Small intestine (tissue), 7 donors: ENCODE measurements around the gene GSTO2. TPM values are rescaled to one million over a fixed set of nuclear protein-coding genes. Genes with fewer than 3 reads are reported as not detected.

Experiments used
- DNase-seq, 2 donors: peaks; one replicate each; pipeline versions ENCODE4 v3.0.0 to v3.0.0-alpha.2; 2013
- FAIRE-seq: peaks from 2 replicates; lab custom pipeline; 2012; peaks lifted over from hg19 to GRCh38; lab: Jason Lieb, UNC
- H3K27ac ChIP-seq, 3 donors: one replicate each; pipeline ENCODE4 v1.5.1; 2013; ENCODE audit warnings: low read length in 2 of 3, mild to moderate bottlenecking in 2 of 3, control low read depth in 1 of 3, inconsistent platforms in 1 of 3, low read depth in 1 of 3, moderate library complexity in 1 of 3
- H3K27me3 ChIP-seq, 3 donors: one replicate each; pipeline ENCODE4 v1.6.1; 2013; ENCODE audit warnings: low read length in 3 of 3, inconsistent platforms in 1 of 3; ENCODE audit not compliant: control insufficient read depth in 3 of 3, insufficient read depth in 3 of 3
- H3K36me3 ChIP-seq, 3 donors: one replicate each; pipeline ENCODE4 v1.6.1; 2013; ENCODE audit warnings: low read length in 3 of 3, inconsistent platforms in 1 of 3, low read depth in 1 of 3, mild to moderate bottlenecking in 1 of 3, moderate library complexity in 1 of 3; ENCODE audit not compliant: control insufficient read depth in 3 of 3, insufficient read depth in 2 of 3
- H3K4me1 ChIP-seq, 3 donors: one replicate each; pipeline ENCODE4 v1.6.1; 2013; ENCODE audit warnings: low read length in 2 of 3, inconsistent platforms in 1 of 3, low read depth in 1 of 3, mild to moderate bottlenecking in 1 of 3, moderate library complexity in 1 of 3; ENCODE audit not compliant: control insufficient read depth in 3 of 3, insufficient read depth in 2 of 3
- H3K4me3 ChIP-seq, 3 donors: one replicate each; pipeline ENCODE4 v1.5.1; 2013; ENCODE audit warnings: low read length in 3 of 3, control low read depth in 1 of 3, inconsistent platforms in 1 of 3, low read depth in 1 of 3, mild to moderate bottlenecking in 1 of 3, moderate library complexity in 1 of 3
- H3K9me3 ChIP-seq, 2 donors: one replicate each; pipeline ENCODE4 v1.6.1; 2013; ENCODE audit warnings: low read depth in 1 of 2, low read length in 1 of 2; ENCODE audit not compliant: control insufficient read depth in 2 of 2, insufficient read depth in 1 of 2
- WGBS, 3 donors: extraction: QIAGEN DNeasy Blood & Tissue Kit; methylation state at CpG; one replicate each; pipeline ENCODE4 v1.1.7; 2013; 5-methylcytosine and 5-hydroxymethylcytosine counted together
- polyA plus RNA-seq, 4 donors: library from polyadenylated mRNA; stranded (reverse) in 3 of 4; unstranded in 1 of 4; fragments of 200-250 nt in 3 of 4; fragments of 120-200 nt in 1 of 4; gene quantifications; one replicate each; pipeline versions ENCODE4 v1.2.1 to v1.2.3, GENCODE V29; 2013
- donor health status: healthy with polysubstance abuse.
- donor health status: control.
- donor health status: control.
- donor health status: Bipolar disorder and iron deficiency.
- donor health status: healthy.

The GSTO2 gene
- polyA plus RNA-seq, 4 donors = 9.2 to 45.4 (median 17.0) TPM

GRCh38 chr10:104330168-104331110, 61.5 kb downstream of the GSTO2 start:
- 18 to 38% (median 37%) methylated on average over 8 of the region's 8 CpGs for WGBS, 3 donors
- FAIRE-seq = no peak
- peak; percentile 59 to 74 for DNase-seq

GRCh38 chr10:104331208-104331838, 62.3 kb downstream of the GSTO2 start:
- Histone ChIP-seq H3K27me3 (no peaks in the 10 kb centered on the region), H3K4me3 (no peak overlapping the region), H3K36me3 (peaks cover 0 to 2% (median 0%) of the 10 kb centered on the region in 3 donors), H3K9me3 (no peaks in the 10 kb centered on the region), H3K4me1 (peaks cover 2 to 53% (median 26%) of the 10 kb centered on the region in 3 donors), H3K27ac (peak overlapping the region in 2 of 3 donors; percentile 76 to 79)
- DNase-seq (peak; percentile 47 to 58), FAIRE-seq (no peak)
- 9 to 33% (median 21%) methylated on average over 9 of the region's 9 CpGs for WGBS, 3 donors

More at GRCh38 chr10:104330168-104331110, 61.5 kb downstream of the GSTO2 start:
- Histone ChIP-seq H3K36me3 (peaks cover 0 to 10% (median 0%) of the 10 kb centered on the region in 3 donors), H3K27ac (peak overlapping the region in 2 of 3 donors; percentile 76 to 79), H3K4me1 (peaks cover 2 to 53% (median 23%) of the 10 kb centered on the region in 3 donors), H3K4me3 (no peak overlapping the region), H3K27me3 (no peaks in the 10 kb centered on the region), H3K9me3 (no peaks in the 10 kb centered on the region)

GRCh38 chr10:104332243-104333031, 63.5 kb downstream of the GSTO2 start:
- Histone ChIP-seq H3K9me3 (no peaks in the 10 kb centered on the region), H3K27ac (peak overlapping the region in 1 of 3 donors; percentile 76), H3K4me1 (peaks cover 4 to 61% (median 28%) of the 10 kb centered on the region in 3 donors), H3K36me3 (peaks cover 0 to 2% (median 0%) of the 10 kb centered on the region in 3 donors), H3K27me3 (no peaks in the 10 kb centered on the region), H3K4me3 (no peak overlapping the region)
- FAIRE-seq (no peak), DNase-seq (no peak)
- 85 to 91% (median 89%) methylated on average over 11 of the region's 11 CpGs for WGBS, 3 donors

- Histone ChIP-seq H3K4me1 (peaks cover 4 to 55% (median 28%) of the 10 kb centered on the region in 3 donors), H3K4me3 (no peak overlapping the region), H3K27ac (peak overlapping the region in 1 of 3 donors; percentile 23), H3K9me3 (no peaks in the 10 kb centered on the region), H3K27me3 (no peaks in the 10 kb centered on the region), H3K36me3 (peaks cover 0 to 2% (median 0%) of the 10 kb centered on the region in 3 donors)
- DNase-seq (no peak), FAIRE-seq (no peak)
- WGBS, 3 donors = 80 to 87% (median 81%) methylated on average over 13 of the region's 13 CpGs
Observed at GRCh38 chr10:104333032-104333727, 64.2 kb downstream of the GSTO2 start.

GRCh38 chr10:104333728-104334373, 64.9 kb downstream of the GSTO2 start:
- Histone ChIP-seq H3K4me3 (no peak overlapping the region), H3K27ac (peak overlapping the region in 1 of 3 donors; percentile 23), H3K4me1 (peaks cover 4 to 48% (median 25%) of the 10 kb centered on the region in 3 donors), H3K36me3 (peaks cover 0 to 2% (median 0%) of the 10 kb centered on the region in 3 donors), H3K9me3 (no peaks in the 10 kb centered on the region), H3K27me3 (no peaks in the 10 kb centered on the region)
- FAIRE-seq (no peak), DNase-seq (no peak)
- 86 to 88% (median 88%) methylated on average over 15 of the region's 15 CpGs for WGBS, 3 donors

- no peaks in the 10 kb centered on the region for H3K9me3 ChIP-seq
- peaks cover 4 to 47% (median 25%) of the 10 kb centered on the region in 3 donors for H3K4me1 ChIP-seq
- peaks cover 0 to 2% (median 0%) of the 10 kb centered on the region in 3 donors for H3K36me3 ChIP-seq
- no peak for FAIRE-seq
- no peak overlapping the region for H3K27ac ChIP-seq
- H3K4me3 ChIP-seq = no peak overlapping the region
- DNase-seq = no peak
- H3K27me3 ChIP-seq = no peaks in the 10 kb centered on the region
- 94 to 98% (median 96%) methylated on average over 6 of the region's 6 CpGs for WGBS, 3 donors
Observed at GRCh38 chr10:104334561-104334960, 65.6 kb downstream of the GSTO2 start.

- DNase-seq (no peak), FAIRE-seq (no peak)
- no peak overlapping the region for H3K4me3 ChIP-seq
- 79 to 83% (median 81%) methylated on average over 13 of the region's 13 CpGs for WGBS, 3 donors
- no peaks in the 10 kb centered on the region for H3K27me3 ChIP-seq
- peaks cover 0 to 2% (median 0%) of the 10 kb centered on the region in 3 donors for H3K36me3 ChIP-seq
- no peak overlapping the region for H3K27ac ChIP-seq
- H3K9me3 ChIP-seq = no peaks in the 10 kb centered on the region
- H3K4me1 ChIP-seq = peaks cover 4 to 47% (median 20%) of the 10 kb centered on the region in 3 donors
Observed at GRCh38 chr10:104334965-104335650, 66.1 kb downstream of the GSTO2 start.
